ENCODE data around the gene LAYN.

LAYN gene

DNA sequence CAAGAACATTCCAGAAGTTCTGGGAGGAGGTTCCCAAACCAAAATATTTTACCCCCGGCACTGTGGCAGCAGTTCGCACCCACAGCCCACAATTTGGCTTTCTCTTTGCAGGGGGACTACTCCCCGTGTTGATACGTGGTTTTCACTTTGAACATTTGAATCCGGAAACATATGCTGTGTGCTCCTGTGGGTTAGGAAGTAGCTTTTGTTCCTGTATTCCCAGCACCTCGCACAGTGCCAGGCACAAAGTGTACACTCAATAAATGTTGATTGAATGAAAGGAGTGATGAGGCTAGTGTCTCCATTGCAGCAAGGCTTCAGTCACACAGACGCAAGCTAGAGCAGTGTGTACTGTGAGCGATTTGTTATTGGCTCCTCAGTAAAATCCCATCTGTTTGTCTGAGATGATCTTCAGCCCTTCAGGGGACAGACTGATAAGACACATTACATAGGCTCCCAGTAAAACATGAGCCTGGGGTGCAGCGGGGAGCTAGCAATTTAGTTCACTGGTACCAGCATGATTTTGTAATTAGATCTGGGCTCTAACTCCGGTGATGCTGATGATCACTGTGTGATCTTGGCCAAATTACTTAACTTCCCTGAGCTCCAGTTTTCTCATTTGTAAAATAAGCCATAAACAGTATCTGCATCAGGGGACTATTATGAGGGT lies 2.2 kb downstream of the LAYN start:
- no peak overlapping the region for H3K27ac ChIP-seq (ENCODE audit: low read length)
- H3K36me3 ChIP-seq (ENCODE audit: control insufficient read depth, insufficient read depth, low read length) = no peaks in the 10 kb centered on the region
- no peaks in the 10 kb centered on the region for H3K9me3 ChIP-seq (ENCODE audit: control insufficient read depth, insufficient read depth, low read length)
- DNase-seq (ENCODE audit: low read depth, low spot score) = no peak
- H3K4me3 ChIP-seq (ENCODE audit: low read length) = no peak overlapping the region
- WGBS (ENCODE audit: insufficient coverage, insufficient read length) = no CpG with 5 or more reads among the region's 10 CpGs
- H3K27me3 ChIP-seq (ENCODE audit: control insufficient read depth, insufficient read depth, low read length) = peaks cover 26% of the 10 kb centered on the region; the same call in 1 of the 2 replicates
- H3K4me1 ChIP-seq (ENCODE audit: control insufficient read depth, insufficient read depth, low read length) = 0 out of 2 replicates have a peak, but pooled peaks cover 4% of the 10 kb centered on the region

DNA sequence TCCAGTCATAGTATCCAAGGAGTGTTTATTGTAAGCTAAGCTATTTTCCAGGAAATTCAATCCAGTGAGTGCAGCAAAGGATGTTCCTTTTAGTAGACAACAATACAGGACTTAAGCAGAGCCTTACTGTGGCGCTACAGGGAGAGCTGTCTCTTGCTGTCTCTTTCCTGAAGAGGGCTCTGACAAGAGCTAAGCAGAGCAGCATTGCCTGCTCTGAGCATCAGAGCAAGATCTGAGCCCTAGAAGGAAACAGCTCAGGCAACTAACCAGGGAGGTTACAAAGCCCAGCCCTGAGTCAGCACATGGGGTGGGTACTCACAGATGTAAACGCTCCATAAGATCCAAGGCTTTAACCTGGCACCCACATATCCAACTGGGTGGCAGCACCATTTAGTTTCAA lies 8.0 kb downstream of the LAYN start:
- no peaks in the 10 kb centered on the region for H3K36me3 ChIP-seq (ENCODE audit: control insufficient read depth, insufficient read depth, low read length)
- H3K9me3 ChIP-seq (ENCODE audit: control insufficient read depth, insufficient read depth, low read length) = no peaks in the 10 kb centered on the region
- no peak overlapping the region for H3K4me3 ChIP-seq (ENCODE audit: low read length)
- DNase-seq (ENCODE audit: low read depth, low spot score) = no peak
- no peaks in the 10 kb centered on the region for H3K27me3 ChIP-seq (ENCODE audit: control insufficient read depth, insufficient read depth, low read length)
- H3K4me1 ChIP-seq (ENCODE audit: control insufficient read depth, insufficient read depth, low read length) = no peaks in the 10 kb centered on the region
- WGBS (ENCODE audit: insufficient coverage, insufficient read length) = no CpG with 5 or more reads among the region's 2 CpGs
- no peak overlapping the region for H3K27ac ChIP-seq (ENCODE audit: low read length)

- no peak overlapping the region for H3K4me3 ChIP-seq (ENCODE audit: low read length)
- no peak overlapping the region for H3K27ac ChIP-seq (ENCODE audit: low read length)
- H3K9me3 ChIP-seq (ENCODE audit: control insufficient read depth, insufficient read depth, low read length) = no peaks in the 10 kb centered on the region
- no peaks in the 10 kb centered on the region for H3K27me3 ChIP-seq (ENCODE audit: control insufficient read depth, insufficient read depth, low read length)
- no peaks in the 10 kb centered on the region for H3K36me3 ChIP-seq (ENCODE audit: control insufficient read depth, insufficient read depth, low read length)
- WGBS (ENCODE audit: insufficient coverage, insufficient read length) = no CpG with 5 or more reads among the region's 11 CpGs
- H3K4me1 ChIP-seq (ENCODE audit: control insufficient read depth, insufficient read depth, low read length) = no peaks in the 10 kb centered on the region
- DNase-seq (ENCODE audit: low read depth, low spot score) = no peak
Measured at GRCh38 chr11:111549196-111549868, 8.8 kb downstream of the LAYN start.

DNA sequence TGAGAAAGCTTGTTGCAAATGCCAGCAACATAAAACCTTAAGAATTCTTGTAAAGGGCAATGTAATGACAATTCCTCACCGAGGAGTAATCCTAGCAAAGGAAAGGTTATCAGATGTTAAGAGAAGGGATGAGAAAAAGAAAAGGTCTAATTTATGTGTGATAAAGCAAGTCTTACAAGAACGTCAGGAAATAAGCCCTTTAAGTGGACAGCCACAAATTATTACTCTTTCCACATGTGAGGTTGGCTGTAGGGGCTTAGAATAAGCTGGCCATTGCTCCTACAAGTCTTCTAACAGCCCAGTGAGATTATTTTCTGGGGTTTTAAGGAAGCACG lies 9.3 kb downstream of the LAYN start:
- no CpG with 5 or more reads among the region's 3 CpGs for WGBS (ENCODE audit: insufficient coverage, insufficient read length)
- no peaks in the 10 kb centered on the region for H3K27me3 ChIP-seq (ENCODE audit: control insufficient read depth, insufficient read depth, low read length)
- DNase-seq (ENCODE audit: low read depth, low spot score) = no peak
- no peaks in the 10 kb centered on the region for H3K4me1 ChIP-seq (ENCODE audit: control insufficient read depth, insufficient read depth, low read length)
- H3K36me3 ChIP-seq (ENCODE audit: control insufficient read depth, insufficient read depth, low read length) = no peaks in the 10 kb centered on the region
- no peaks in the 10 kb centered on the region for H3K9me3 ChIP-seq (ENCODE audit: control insufficient read depth, insufficient read depth, low read length)
- no peak overlapping the region for H3K27ac ChIP-seq (ENCODE audit: low read length)
- H3K4me3 ChIP-seq (ENCODE audit: low read length) = no peak overlapping the region

DNA sequence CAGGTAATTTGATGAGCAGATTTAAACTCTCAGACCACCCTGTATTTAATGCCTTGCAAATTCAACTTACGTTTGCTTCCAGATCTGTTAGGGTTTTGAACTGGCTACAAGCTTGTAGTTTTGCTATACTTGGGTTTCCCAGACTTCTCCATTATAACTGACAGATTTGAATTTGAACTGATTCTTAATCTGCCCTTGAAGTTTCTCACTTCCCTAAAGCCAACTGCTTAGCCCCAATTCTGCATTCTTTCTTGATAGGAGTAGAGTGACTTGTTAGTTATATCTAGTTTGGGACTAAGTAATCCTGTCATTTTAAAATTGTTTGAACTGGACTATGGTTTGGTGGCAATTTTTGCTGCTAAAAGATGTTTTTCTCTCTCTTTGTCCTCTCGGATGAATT lies 9.7 kb downstream of the LAYN start:
- no peak overlapping the region for H3K27ac ChIP-seq (ENCODE audit: low read length)
- no peaks in the 10 kb centered on the region for H3K4me1 ChIP-seq (ENCODE audit: control insufficient read depth, insufficient read depth, low read length)
- no peaks in the 10 kb centered on the region for H3K36me3 ChIP-seq (ENCODE audit: control insufficient read depth, insufficient read depth, low read length)
- no peak overlapping the region for H3K4me3 ChIP-seq (ENCODE audit: low read length)
- no CpG with 5 or more reads among the region's 2 CpGs for WGBS (ENCODE audit: insufficient coverage, insufficient read length)
- no peak for DNase-seq (ENCODE audit: low read depth, low spot score)
- H3K27me3 ChIP-seq (ENCODE audit: control insufficient read depth, insufficient read depth, low read length) = no peaks in the 10 kb centered on the region
- H3K9me3 ChIP-seq (ENCODE audit: control insufficient read depth, insufficient read depth, low read length) = no peaks in the 10 kb centered on the region

- Histone ChIP-seq H3K4me1 (ENCODE audit: control insufficient read depth, insufficient read depth, low read length) (no peaks in the 10 kb centered on the region), H3K27me3 (ENCODE audit: control insufficient read depth, insufficient read depth, low read length) (no peaks in the 10 kb centered on the region), H3K36me3 (ENCODE audit: control insufficient read depth, insufficient read depth, low read length) (no peaks in the 10 kb centered on the region), H3K27ac (ENCODE audit: low read length) (no peak overlapping the region), H3K4me3 (ENCODE audit: low read length) (no peak overlapping the region), H3K9me3 (ENCODE audit: control insufficient read depth, insufficient read depth, low read length) (0 out of 2 replicates have a peak, but pooled peaks cover 2% of the 10 kb centered on the region)
- DNase-seq (ENCODE audit: low read depth, low spot score) = no peak
Measured at GRCh38 chr11:111554532-111554931, 14.0 kb downstream of the LAYN start.

DNA sequence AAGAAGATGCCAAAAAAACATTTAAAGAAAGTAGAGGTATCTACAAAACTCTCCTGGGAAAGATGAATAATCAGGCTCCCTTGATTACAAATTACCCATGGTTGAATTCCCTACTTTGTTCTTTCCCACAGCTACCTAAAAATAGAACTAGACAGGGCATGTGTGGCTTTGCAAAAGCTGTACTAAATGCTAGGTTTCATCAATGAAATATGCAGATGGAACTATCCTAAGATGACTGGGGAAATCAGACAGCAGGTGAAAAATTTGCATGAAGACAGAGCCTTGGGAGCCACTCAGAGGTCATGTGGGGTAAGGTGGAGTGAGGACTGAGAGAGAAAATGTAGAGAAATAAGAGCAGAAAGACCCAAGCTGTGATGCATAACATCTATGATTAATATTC lies 14.7 kb downstream of the LAYN start:
- no peak for DNase-seq (ENCODE audit: low read depth, low spot score)
- Histone ChIP-seq H3K27ac (ENCODE audit: low read length) (no peak overlapping the region), H3K9me3 (ENCODE audit: control insufficient read depth, insufficient read depth, low read length) (0 out of 2 replicates have a peak, but pooled peaks cover 2% of the 10 kb centered on the region), H3K4me3 (ENCODE audit: low read length) (no peak overlapping the region), H3K36me3 (ENCODE audit: control insufficient read depth, insufficient read depth, low read length) (no peaks in the 10 kb centered on the region), H3K27me3 (ENCODE audit: control insufficient read depth, insufficient read depth, low read length) (no peaks in the 10 kb centered on the region), H3K4me1 (ENCODE audit: control insufficient read depth, insufficient read depth, low read length) (no peaks in the 10 kb centered on the region)

DNA sequence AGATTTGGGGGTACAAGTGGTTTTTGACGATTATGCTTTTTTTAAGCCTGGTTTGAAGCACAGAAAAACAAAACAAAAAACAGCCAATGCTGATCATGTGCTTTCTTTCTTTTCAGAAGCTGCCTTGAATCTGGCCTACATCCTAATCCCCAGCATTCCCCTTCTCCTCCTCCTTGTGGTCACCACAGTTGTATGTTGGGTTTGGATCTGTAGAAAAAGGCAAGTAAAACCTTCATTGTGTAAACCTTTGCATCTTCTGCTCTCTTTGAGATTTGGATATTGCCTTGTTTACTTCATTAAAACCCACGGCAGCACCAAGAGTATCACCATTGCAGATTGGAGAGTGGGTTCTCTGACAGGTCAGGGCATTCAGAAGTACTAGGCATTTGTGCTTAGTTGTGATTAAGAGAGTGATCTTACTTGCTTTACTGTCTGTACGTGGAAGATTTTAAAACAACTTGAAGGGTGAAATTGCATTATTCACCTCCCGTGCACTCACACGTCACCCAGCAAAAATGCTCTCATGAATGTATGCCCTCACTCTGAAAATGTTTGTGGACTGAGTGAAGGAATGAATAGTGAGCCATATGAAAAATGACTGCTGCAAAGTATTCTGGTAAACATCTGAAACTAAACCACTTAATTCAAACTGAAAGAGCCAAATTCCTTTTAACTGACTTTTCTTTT lies 17.0 kb downstream of the LAYN start:
- Histone ChIP-seq H3K4me3 (ENCODE audit: low read length) (no peak overlapping the region), H3K27me3 (ENCODE audit: control insufficient read depth, insufficient read depth, low read length) (no peaks in the 10 kb centered on the region), H3K9me3 (ENCODE audit: control insufficient read depth, insufficient read depth, low read length) (0 out of 2 replicates have a peak, but pooled peaks cover 2% of the 10 kb centered on the region), H3K27ac (ENCODE audit: low read length) (no peak overlapping the region), H3K4me1 (ENCODE audit: control insufficient read depth, insufficient read depth, low read length) (no peaks in the 10 kb centered on the region; the same call in 1 of the 2 replicates), H3K36me3 (ENCODE audit: control insufficient read depth, insufficient read depth, low read length) (no peaks in the 10 kb centered on the region)
- no peak for DNase-seq (ENCODE audit: low read depth, low spot score)
- WGBS (ENCODE audit: insufficient coverage, insufficient read length) = 100% methylated on average over 1 of the region's 5 CpGs

- H3K27ac ChIP-seq (ENCODE audit: low read length) = no peak overlapping the region
- no peak for DNase-seq (ENCODE audit: low read depth, low spot score)
- no CpG with 5 or more reads among the region's 11 CpGs for WGBS (ENCODE audit: insufficient coverage, insufficient read length)
- no peak overlapping the region for H3K4me3 ChIP-seq (ENCODE audit: low read length)
- H3K27me3 ChIP-seq (ENCODE audit: control insufficient read depth, insufficient read depth, low read length) = no peaks in the 10 kb centered on the region
- no peaks in the 10 kb centered on the region for H3K36me3 ChIP-seq (ENCODE audit: control insufficient read depth, insufficient read depth, low read length)
- H3K9me3 ChIP-seq (ENCODE audit: control insufficient read depth, insufficient read depth, low read length) = 0 out of 2 replicates have a peak, but pooled peaks cover 2% of the 10 kb centered on the region
- H3K4me1 ChIP-seq (ENCODE audit: control insufficient read depth, insufficient read depth, low read length) = no peaks in the 10 kb centered on the region; the same call in 1 of the 2 replicates
Measured at GRCh38 chr11:111559800-111560464, 19.4 kb downstream of the LAYN start.

- Histone ChIP-seq H3K9me3 (ENCODE audit: control insufficient read depth, insufficient read depth, low read length) (0 out of 2 replicates have a peak, but pooled peaks cover 2% of the 10 kb centered on the region), H3K27ac (ENCODE audit: low read length) (no peak overlapping the region), H3K27me3 (ENCODE audit: control insufficient read depth, insufficient read depth, low read length) (no peaks in the 10 kb centered on the region), H3K4me3 (ENCODE audit: low read length) (no peak overlapping the region), H3K4me1 (ENCODE audit: control insufficient read depth, insufficient read depth, low read length) (no peaks in the 10 kb centered on the region; the same call in 1 of the 2 replicates), H3K36me3 (ENCODE audit: control insufficient read depth, insufficient read depth, low read length) (no peaks in the 10 kb centered on the region)
- DNase-seq (ENCODE audit: low read depth, low spot score) = no peak
- no CpG with 5 or more reads among the region's 3 CpGs for WGBS (ENCODE audit: insufficient coverage, insufficient read length)
Measured at GRCh38 chr11:111560800-111561199, 20.3 kb downstream of the LAYN start.

All from iPS DF 6.9 (cell line).